K562 (cell line): Measurements from ENCODE around the gene KLF1. TPM values are rescaled to one million over a fixed set of nuclear protein-coding genes. Genes with fewer than 3 reads are reported as not detected.
A peak's percentile ranks its signal among the peaks of the same experiment; 100 is the strongest.

Source experiments
- ATF1 ChIP-seq, 2 experiments: fragments of 450-650 bp in 1 of 2; IDR thresholded peaks; 2 replicates each; pipeline ENCODE4 v1.6.1; 2016; ENCODE audit warnings: missing compliant biosample characterization in 1 of 2, missing genetic modification characterization in 1 of 2
- CEBPG ChIP-seq, 3 experiments: fragments of 200-800 bp in 1 of 3; sonication (Bioruptor generic) in 1 of 3; sonication (generic) in 1 of 3; formaldehyde crosslinking in 1 of 3; IDR thresholded peaks in 2 of 3; conservative IDR thresholded peaks in 1 of 3; 2 replicates each; pipeline versions ENCODE4 v1.6.1 to v1.8.0; 2016 to 2022; ENCODE audit warnings: missing compliant biosample characterization in 2 of 3, missing genetic modification characterization in 2 of 3, mild to moderate bottlenecking in 1 of 3, missing genetic modification reagents in 1 of 3
- EP400 ChIP-seq: fragments of 450-650 bp; IDR thresholded peaks from 2 replicates; pipeline ENCODE4 v1.6.1; 2017; ENCODE audit warnings: antibody characterized with exemption, mild to moderate bottlenecking, moderate library complexity
- JUND ChIP-seq, 2 experiments: IDR thresholded peaks; 2 replicates in 1 of 2; 3 replicates in 1 of 2; pipeline ENCODE4 v1.6.1; 2011; ENCODE audit warnings: borderline replicate concordance in 2 of 2, low read depth in 2 of 2, low read length in 2 of 2, improper control_type of control experiment in 1 of 2, missing biosample characterization in 1 of 2, missing genetic modification characterization in 1 of 2, missing genetic modification reagents in 1 of 2
- MAX ChIP-seq: sonication (generic); formaldehyde crosslinking; IDR thresholded peaks from 2 replicates; pipeline ENCODE4 v1.9.0; 2022; ENCODE audit warnings: mild to moderate bottlenecking, missing genetic modification reagents
- PCBP1 ChIP-seq: fragments of 200-400 bp; formaldehyde crosslinking; IDR thresholded peaks from 2 replicates; pipeline ENCODE4 v1.6.1; 2018; ENCODE audit warnings: mild to moderate bottlenecking, low read depth, low read length; ENCODE audit not compliant: poor library complexity, severe bottlenecking
- RCOR1 ChIP-seq, 2 experiments: IDR thresholded peaks; 2 replicates each; pipeline ENCODE4 v1.6.1; 2012; ENCODE audit warnings: low read depth in 2 of 2, low read length in 2 of 2, borderline replicate concordance in 1 of 2, improper control_type of control experiment in 1 of 2
- TAF1 ChIP-seq: IDR thresholded peaks from 2 replicates; pipeline ENCODE4 v1.6.1; 2011; ENCODE audit warnings: mild to moderate bottlenecking, low read length, moderate library complexity; ENCODE audit not compliant: insufficient read depth, control insufficient read depth, severe bottlenecking; ENCODE audit errors: extremely low read depth
- TBL1XR1 ChIP-seq, 2 experiments: IDR thresholded peaks; 2 replicates each; pipeline ENCODE4 v1.6.1; 2012; ENCODE audit warnings: improper control_type of control experiment in 2 of 2, low read length in 2 of 2, mild to moderate bottlenecking in 1 of 2
- ZBTB2 ChIP-seq: fragments of 450-650 bp; IDR thresholded peaks from 2 replicates; pipeline ENCODE4 v1.6.1; 2016; ENCODE audit warnings: antibody characterized with exemption
- polyA plus RNA-seq, 8 experiments: library from polyadenylated mRNA; depleted of rRNA in 4 of 8; stranded (reverse) in 5 of 8; unstranded in 3 of 8; fragments of >200 nt; fragmentation: Nextera tagmentation in 2 of 8; fragmentation: Illumina TruSeq in 1 of 8; extraction: Ambion mirVana in 2 of 8; extraction: Trizol in 1 of 8; gene quantifications; 2 replicates each; pipeline versions ENCODE4 v1.2.1 to v1.2.3, GENCODE V29; 2011 to 2014; ENCODE audit warnings: inconsistent platforms in 1 of 8, missing spikeins in 1 of 8
- total RNA-seq, 7 experiments: library from RNA; depleted of rRNA in 6 of 7; stranded (reverse); fragments of >200 nt in 6 of 7; fragmentation: Illumina TruSeq in 2 of 7; extraction: Trizol in 2 of 7; gene quantifications; 2 replicates each; pipeline versions ENCODE4 v1.2.1 to v1.2.3, GENCODE V29; 2011 to 2021; ENCODE audit warnings: low replicate concordance in 1 of 7
- TF ChIP-seq, protein P1 (sequence below): sonication (generic); formaldehyde crosslinking; IDR thresholded peaks from 2 replicates; pipeline ENCODE4 v1.8.0; 2023; ENCODE audit warnings: missing genetic modification reagents, mild to moderate bottlenecking, borderline replicate concordance
- TF ChIP-seq, protein P2 (sequence below): fragments of 250-450 bp; sonication (Bioruptor Pico); IDR thresholded peaks from 2 replicates; pipeline ENCODE4 v1.4.0; 2020

KLF1 gene
- total and polyA plus RNA-seq, 9 of the 15 experiments (the other 6 are each of a cell fraction or from before 2014, with no cell fraction given): 8.4 to 163 (median 47.3) TPM

DNA sequence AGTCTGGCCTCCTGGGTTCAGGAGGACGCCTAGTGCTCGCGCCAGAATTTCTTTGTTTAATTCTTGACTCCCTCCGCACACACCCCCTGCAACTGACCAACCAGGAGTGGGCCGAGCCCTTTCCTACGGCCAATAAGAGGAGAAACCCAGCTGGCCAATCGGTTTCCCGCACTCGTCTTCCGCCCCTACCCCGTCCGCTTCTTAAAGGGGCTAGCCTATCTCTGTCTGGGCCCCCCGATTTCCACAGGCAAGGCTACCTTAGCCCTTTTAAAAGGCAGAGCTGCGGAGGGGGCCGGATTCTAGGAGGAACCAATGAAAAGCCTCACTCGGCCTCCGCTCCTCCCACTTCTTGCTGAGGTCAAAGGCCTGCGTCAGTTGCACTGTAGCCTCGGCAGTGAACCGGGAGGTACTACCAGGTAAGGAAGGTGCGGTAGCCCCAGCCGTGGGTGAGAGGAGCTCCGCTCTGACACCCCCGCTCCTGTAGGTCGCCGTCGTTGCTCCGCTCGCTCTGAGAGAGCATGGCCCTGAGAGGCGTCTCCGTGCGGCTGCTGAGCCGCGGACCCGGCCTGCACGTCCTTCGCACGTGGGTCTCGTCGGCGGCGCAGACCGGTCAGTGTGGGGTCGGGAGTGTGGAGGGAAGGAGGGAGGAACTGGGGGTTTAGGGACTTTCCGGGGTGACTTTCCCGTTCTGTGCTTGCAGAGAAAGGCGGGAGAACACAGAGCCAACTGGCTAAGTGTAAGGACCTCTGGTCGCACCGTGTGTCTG is 4.0 kb upstream of the KLF1 start, which contains the start of gene GCDH (continued):
- TF ChIP-seq ZBTB2 (0 out of 2 replicates have a peak, but pooled peaks have one; percentile 21), PCBP1 (peak; percentile 84), TBL1XR1 (IDR thresholded peaks at IDR 0.05; ENCODE audit: low read length in 2 of 2) (peak in 1 of 2 experiments; percentile 27; a peak in 2 of 4 replicates), ATF1 (CRISPR knock-in tag; IDR thresholded peaks at IDR 0.05) (peak; percentile 65; the same call in 1 of the 2 replicates), ATF1 (tag; IDR thresholded peaks at IDR 0.05) (peak; percentile 97), TAF1 (peak; percentile 16), MAX (CRISPR knock-in tag) (peak; percentile 97), JUND (IDR thresholded peaks at IDR 0.05; ENCODE audit: borderline replicate concordance, low read depth, low read length) (peak; percentile 94), JUND (tag; IDR thresholded peaks at IDR 0.05; ENCODE audit: borderline replicate concordance, low read depth, low read length) (no peak), CEBPG (CRISPR knock-in tag; IDR thresholded peaks at IDR 0.05) (0 out of 2 replicates have a peak, but pooled peaks have one; percentile 16), CEBPG (tag; conservative IDR thresholded peaks at IDR 0.05 in 1 of 2, IDR thresholded peaks at IDR 0.05 in 1 of 2) (no peak), EP400 (peak; percentile 79; the same call in 1 of the 2 replicates), RCOR1 (IDR thresholded peaks at IDR 0.05; ENCODE audit: borderline replicate concordance in 1 of 2, low read depth in 2 of 2, low read length in 2 of 2) (peak in 1 of 2 experiments; percentile 54; a peak in 2 of 4 replicates)
- TF ChIP-seq, protein P1, sequence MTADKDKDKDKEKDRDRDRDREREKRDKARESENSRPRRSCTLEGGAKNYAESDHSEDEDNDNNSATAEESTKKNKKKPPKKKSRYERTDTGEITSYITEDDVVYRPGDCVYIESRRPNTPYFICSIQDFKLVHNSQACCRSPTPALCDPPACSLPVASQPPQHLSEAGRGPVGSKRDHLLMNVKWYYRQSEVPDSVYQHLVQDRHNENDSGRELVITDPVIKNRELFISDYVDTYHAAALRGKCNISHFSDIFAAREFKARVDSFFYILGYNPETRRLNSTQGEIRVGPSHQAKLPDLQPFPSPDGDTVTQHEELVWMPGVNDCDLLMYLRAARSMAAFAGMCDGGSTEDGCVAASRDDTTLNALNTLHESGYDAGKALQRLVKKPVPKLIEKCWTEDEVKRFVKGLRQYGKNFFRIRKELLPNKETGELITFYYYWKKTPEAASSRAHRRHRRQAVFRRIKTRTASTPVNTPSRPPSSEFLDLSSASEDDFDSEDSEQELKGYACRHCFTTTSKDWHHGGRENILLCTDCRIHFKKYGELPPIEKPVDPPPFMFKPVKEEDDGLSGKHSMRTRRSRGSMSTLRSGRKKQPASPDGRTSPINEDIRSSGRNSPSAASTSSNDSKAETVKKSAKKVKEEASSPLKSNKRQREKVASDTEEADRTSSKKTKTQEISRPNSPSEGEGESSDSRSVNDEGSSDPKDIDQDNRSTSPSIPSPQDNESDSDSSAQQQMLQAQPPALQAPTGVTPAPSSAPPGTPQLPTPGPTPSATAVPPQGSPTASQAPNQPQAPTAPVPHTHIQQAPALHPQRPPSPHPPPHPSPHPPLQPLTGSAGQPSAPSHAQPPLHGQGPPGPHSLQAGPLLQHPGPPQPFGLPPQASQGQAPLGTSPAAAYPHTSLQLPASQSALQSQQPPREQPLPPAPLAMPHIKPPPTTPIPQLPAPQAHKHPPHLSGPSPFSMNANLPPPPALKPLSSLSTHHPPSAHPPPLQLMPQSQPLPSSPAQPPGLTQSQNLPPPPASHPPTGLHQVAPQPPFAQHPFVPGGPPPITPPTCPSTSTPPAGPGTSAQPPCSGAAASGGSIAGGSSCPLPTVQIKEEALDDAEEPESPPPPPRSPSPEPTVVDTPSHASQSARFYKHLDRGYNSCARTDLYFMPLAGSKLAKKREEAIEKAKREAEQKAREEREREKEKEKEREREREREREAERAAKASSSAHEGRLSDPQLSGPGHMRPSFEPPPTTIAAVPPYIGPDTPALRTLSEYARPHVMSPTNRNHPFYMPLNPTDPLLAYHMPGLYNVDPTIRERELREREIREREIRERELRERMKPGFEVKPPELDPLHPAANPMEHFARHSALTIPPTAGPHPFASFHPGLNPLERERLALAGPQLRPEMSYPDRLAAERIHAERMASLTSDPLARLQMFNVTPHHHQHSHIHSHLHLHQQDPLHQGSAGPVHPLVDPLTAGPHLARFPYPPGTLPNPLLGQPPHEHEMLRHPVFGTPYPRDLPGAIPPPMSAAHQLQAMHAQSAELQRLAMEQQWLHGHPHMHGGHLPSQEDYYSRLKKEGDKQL (CRISPR knock-in tag): no peak
- TF ChIP-seq, protein P2, sequence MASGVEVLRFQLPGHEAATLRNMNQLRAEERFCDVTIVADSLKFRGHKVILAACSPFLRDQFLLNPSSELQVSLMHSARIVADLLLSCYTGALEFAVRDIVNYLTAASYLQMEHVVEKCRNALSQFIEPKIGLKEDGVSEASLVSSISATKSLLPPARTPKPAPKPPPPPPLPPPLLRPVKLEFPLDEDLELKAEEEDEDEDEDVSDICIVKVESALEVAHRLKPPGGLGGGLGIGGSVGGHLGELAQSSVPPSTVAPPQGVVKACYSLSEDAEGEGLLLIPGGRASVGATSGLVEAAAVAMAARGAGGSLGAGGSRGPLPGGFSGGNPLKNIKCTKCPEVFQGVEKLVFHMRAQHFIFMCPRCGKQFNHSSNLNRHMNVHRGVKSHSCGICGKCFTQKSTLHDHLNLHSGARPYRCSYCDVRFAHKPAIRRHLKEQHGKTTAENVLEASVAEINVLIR (CRISPR knock-in tag): peak; percentile 87
